AG09309 (cell line): ENCODE measurements around the gene THBD.

Experiments used
- DNase-seq: peaks from one replicate; pipeline ENCODE4 v3.0.0-alpha.2; 2010; ENCODE audit warnings: low read depth
- H3K4me3 ChIP-seq: 2 replicates; pipeline ENCODE4 v1.5.1; 2011; ENCODE audit warnings: mild to moderate bottlenecking, low read depth, low read length, moderate library complexity; ENCODE audit not compliant: control insufficient read depth
- CTCF ChIP-seq: IDR thresholded peaks from 2 replicates; pipeline ENCODE4 v1.5.1; 2011; ENCODE audit warnings: mild to moderate bottlenecking, low read depth, low read length, inconsistent platforms; ENCODE audit not compliant: insufficient read depth, control insufficient read depth; ENCODE audit errors: missing control alignments

Gene THBD

DNA sequence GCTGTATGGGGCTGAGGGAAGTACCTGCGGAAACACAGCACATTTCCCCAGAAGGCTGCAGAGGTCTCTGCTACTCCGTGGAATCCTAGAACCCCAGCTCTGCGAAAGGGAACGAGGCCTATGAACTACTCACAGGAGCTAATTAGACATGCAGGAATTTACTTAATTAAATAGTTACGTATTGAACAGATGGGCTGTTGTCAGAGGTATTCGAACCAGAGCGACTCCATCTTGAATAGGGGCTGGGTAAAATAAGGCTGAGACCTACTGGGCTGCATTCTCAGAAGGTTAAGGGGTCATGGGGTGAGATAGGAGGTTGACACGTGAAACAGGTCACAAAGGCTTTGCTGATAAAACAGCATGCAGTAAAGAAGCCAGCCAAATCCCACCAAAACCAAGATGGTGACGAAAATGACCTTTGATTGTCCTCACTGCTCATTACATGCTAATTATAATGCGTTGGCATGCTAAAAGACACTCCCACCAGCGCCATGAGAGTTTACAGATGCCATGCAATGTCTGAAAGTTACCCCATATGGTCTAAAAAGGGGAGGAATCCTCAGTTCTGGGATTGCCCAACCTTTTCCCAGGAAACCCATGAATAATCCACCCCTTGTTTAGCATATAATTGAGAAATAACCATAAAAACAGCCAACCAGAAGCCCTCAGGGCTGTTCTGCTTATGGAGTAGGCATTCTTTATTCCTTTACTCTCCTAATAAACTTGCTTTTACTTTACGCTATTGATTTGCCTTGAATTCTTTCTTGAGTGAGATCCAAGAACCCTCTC, 29.0 kb downstream of the THBD start:
- TF ChIP-seq CTCF = no peak
- H3K4me3 ChIP-seq = no peak overlapping the region
- no peak for DNase-seq

DNA sequence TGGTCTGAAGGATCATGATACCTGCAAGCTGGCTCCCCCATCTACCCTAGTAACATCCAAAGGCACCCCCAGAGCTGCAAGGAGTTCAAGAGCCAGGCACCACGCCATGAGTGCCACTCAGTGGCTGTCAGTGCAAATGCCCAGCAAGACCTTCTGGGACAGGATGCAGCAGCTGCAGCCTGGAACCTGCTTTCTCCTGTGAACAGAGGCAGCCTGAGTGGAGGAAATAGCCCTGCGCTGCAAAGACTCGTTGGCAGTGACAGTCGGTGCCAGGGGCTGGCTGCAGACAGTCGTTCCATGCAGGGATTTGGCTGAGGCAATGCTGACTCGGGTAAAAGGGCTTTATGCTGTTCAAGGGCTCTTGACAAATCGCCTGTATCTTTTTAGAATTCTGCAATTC, 30.1 kb downstream of the THBD start:
- no peak for DNase-seq
- no peak overlapping the region for H3K4me3 ChIP-seq
- no peak for TF ChIP-seq CTCF

GRCh38 chr20:23018941-23019340, 30.5 kb downstream of the THBD start:
- DNase-seq = no peak
- H3K4me3 ChIP-seq = no peak overlapping the region
- no peak for TF ChIP-seq CTCF

DNA sequence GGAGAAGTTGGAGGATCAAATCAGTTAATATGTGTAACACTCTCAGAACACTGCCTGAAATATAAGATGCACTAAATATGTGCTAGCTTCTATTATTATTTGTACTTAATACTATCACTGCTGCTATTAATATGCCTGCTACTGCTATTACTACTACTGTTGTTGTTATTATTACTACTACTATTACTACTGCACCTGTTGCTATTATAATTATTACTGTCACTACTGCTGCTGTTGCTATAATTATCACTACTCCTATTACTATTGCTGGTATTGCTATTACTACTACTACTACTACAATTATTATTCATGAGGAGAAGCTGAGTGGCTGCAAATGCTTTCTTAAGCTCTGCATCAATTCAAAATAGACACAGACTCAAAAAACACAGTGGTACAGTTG, 31.0 kb downstream of the THBD start:
- no peak for DNase-seq
- TF ChIP-seq CTCF = no peak
- no peak overlapping the region for H3K4me3 ChIP-seq

DNA sequence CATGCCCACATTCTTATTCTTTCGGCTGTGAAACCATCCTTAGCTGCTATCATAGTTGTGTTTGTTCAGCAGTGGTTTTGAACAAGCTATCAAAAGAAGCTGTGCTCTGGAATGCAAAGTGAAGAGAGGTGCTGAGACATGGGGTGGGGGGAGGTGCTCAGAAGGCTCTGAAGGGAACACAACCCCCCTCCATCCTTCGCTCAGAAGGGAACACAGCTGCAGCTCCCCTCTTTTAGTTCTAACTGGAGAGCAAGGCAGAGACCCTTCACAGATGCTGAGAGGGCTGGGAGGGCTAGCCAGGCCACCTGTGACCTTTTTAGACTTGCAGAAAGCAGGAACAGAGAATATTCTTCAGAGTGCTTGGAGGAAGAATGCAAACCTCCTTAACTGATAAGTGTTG, 32.0 kb downstream of the THBD start:
- no peak for TF ChIP-seq CTCF
- no peak overlapping the region for H3K4me3 ChIP-seq
- DNase-seq = no peak

DNA sequence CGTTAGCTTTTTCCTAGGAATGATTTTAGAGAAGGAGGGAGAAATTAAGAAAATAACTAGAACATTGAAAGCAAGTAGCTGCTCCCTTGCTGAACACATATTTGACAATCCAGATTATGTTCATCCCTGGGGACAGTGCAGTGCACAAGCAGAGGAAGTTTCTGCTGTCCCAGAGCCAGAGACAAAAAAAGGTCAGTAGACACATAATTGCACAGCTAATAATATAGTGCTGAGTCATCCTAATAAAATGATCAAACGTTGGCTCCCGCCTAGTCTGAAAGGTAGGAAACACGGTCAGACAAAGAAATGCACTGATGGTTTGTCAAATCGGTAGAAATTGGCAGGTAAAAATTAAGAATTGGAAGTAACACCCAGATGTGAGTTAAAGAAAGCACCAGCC, 36.0 kb downstream of the THBD start:
- no peak for DNase-seq
- no peak for TF ChIP-seq CTCF
- H3K4me3 ChIP-seq = no peak overlapping the region
